Measurements from ENCODE around the gene DOCK4.

The DOCK4 gene

GRCh38 chr7:112233048-112233697, 27.0 kb upstream of the DOCK4 start:
- in situ Hi-C loops (cut with HindIII; ENCODE audit: low pct_unique_long_range_greater_than_20kb, low sequenced_read_pairs) = no loop called here
- DNase-seq (ENCODE audit: low read depth in 1 of 2, low spot score in 1 of 2) = no peak
- TF ChIP-seq JUND (IDR thresholded peaks at IDR 0.05; ENCODE audit: low read depth) = no peak

GRCh38 chr7:112232212-112232978, 26.2 kb upstream of the DOCK4 start:
- no peak for DNase-seq (ENCODE audit: low read depth in 1 of 2, low spot score in 1 of 2)
- in situ Hi-C loops (cut with HindIII; ENCODE audit: low pct_unique_long_range_greater_than_20kb, low sequenced_read_pairs) = no loop called here
- TF ChIP-seq JUND (IDR thresholded peaks at IDR 0.05; ENCODE audit: low read depth) = no peak

GRCh38 chr7:112228632-112229031, 22.4 kb upstream of the DOCK4 start:
- DNase-seq (ENCODE audit: low read depth in 1 of 2, low spot score in 1 of 2) = no peak
- in situ Hi-C loops (cut with HindIII; ENCODE audit: low pct_unique_long_range_greater_than_20kb, low sequenced_read_pairs) = no loop called here
- TF ChIP-seq JUND (IDR thresholded peaks at IDR 0.05; ENCODE audit: low read depth) = no peak

- no peak for DNase-seq (ENCODE audit: low read depth in 1 of 2, low spot score in 1 of 2)
- no peak for TF ChIP-seq JUND (IDR thresholded peaks at IDR 0.05; ENCODE audit: low read depth)
- in situ Hi-C loops (cut with HindIII; ENCODE audit: low pct_unique_long_range_greater_than_20kb, low sequenced_read_pairs) = no loop called here
Observed at GRCh38 chr7:112226701-112227276, 20.6 kb upstream of the DOCK4 start.

DNA sequence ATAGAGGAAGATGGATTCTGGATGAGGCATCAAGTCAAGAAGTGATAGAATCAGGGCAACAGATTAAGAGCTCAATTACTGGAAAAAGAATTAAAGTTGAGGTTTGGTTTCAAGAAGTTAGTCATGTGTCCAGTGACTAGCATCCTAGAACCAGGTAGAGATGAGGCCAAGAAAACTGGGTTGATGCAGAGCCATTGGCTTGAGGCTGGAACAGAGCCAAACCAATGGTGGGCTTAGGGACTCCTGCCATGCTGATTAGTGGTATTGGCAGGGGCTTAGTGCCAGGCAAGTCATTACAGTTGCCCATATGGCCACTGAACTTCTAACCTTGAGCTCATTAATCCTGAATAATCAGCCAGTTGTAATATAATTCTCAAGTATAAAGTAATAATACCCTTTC, 18.8 kb upstream of the DOCK4 start:
- no peak for TF ChIP-seq JUND (IDR thresholded peaks at IDR 0.05; ENCODE audit: low read depth)
- in situ Hi-C loops (cut with HindIII; ENCODE audit: low pct_unique_long_range_greater_than_20kb, low sequenced_read_pairs) = no loop called here

DNA sequence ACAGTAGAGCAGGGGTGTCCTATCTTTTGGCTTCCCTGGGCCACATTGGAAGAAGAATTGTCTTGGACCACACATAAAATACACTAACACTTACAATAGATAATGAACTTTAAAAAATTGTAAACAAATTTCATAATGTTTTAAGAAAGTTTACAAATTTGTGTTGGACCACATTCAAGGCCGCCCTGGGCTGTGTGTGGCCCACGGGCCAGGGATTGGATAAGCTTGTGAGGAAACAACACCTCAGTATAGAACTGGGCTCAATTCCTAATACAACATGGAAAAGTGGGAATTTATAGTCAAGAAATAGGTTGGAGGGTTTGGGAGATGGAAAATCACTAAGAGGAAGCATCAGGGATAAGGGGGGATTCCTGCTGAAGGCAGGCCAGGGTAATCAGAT, 18.0 kb upstream of the DOCK4 start:
- no peak for DNase-seq (ENCODE audit: low read depth in 1 of 2, low spot score in 1 of 2)
- no peak for TF ChIP-seq JUND (IDR thresholded peaks at IDR 0.05; ENCODE audit: low read depth)
- in situ Hi-C loops (cut with HindIII; ENCODE audit: low pct_unique_long_range_greater_than_20kb, low sequenced_read_pairs) = no loop called here

More for the DNA sequence above, 18.8 kb upstream of the DOCK4 start:
- no peak for DNase-seq (ENCODE audit: low read depth in 1 of 2, low spot score in 1 of 2)

GRCh38 chr7:112223310-112223709, 17.1 kb upstream of the DOCK4 start:
- in situ Hi-C loops (cut with HindIII; ENCODE audit: low pct_unique_long_range_greater_than_20kb, low sequenced_read_pairs) = no loop called here
- no peak for TF ChIP-seq JUND (IDR thresholded peaks at IDR 0.05; ENCODE audit: low read depth)
- DNase-seq (ENCODE audit: low read depth in 1 of 2, low spot score in 1 of 2) = no peak

- in situ Hi-C loops (cut with HindIII; ENCODE audit: low pct_unique_long_range_greater_than_20kb, low sequenced_read_pairs) = no loop called here
- no peak for DNase-seq (ENCODE audit: low read depth in 1 of 2, low spot score in 1 of 2)
- TF ChIP-seq JUND (IDR thresholded peaks at IDR 0.05; ENCODE audit: low read depth) = no peak
Observed at GRCh38 chr7:112220877-112221434, 14.8 kb upstream of the DOCK4 start.

DNA sequence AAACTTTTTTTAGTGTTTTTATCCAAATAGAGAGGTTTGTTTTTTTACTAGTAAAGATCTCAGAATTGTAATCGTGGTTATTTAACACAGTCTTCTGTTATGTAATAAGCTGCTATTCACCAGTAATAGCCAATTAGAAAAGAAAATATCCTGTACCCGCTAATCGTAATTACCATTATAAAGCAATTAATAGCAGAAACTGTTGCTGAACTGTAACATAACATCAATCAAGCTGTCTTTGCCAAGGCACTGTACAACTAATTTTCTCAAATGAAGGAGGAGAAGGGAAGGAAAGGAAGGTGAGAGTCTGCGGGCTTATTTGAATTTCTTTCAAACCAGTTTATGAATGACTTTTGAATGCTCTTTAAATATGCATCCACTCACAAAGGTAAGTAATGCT, 9.6 kb upstream of the DOCK4 start:
- no peak for DNase-seq (ENCODE audit: low read depth in 1 of 2, low spot score in 1 of 2)
- in situ Hi-C loops (cut with HindIII; ENCODE audit: low pct_unique_long_range_greater_than_20kb, low sequenced_read_pairs) = no loop called here

GRCh38 chr7:112214883-112215282, 8.7 kb upstream of the DOCK4 start:
- no peak for DNase-seq (ENCODE audit: low read depth in 1 of 2, low spot score in 1 of 2)
- no peak for TF ChIP-seq JUND (IDR thresholded peaks at IDR 0.05; ENCODE audit: low read depth)
- in situ Hi-C loops (cut with HindIII; ENCODE audit: low pct_unique_long_range_greater_than_20kb, low sequenced_read_pairs) = no loop called here

More for the DNA sequence above, 9.6 kb upstream of the DOCK4 start:
- no peak for TF ChIP-seq JUND (IDR thresholded peaks at IDR 0.05; ENCODE audit: low read depth)

DNA sequence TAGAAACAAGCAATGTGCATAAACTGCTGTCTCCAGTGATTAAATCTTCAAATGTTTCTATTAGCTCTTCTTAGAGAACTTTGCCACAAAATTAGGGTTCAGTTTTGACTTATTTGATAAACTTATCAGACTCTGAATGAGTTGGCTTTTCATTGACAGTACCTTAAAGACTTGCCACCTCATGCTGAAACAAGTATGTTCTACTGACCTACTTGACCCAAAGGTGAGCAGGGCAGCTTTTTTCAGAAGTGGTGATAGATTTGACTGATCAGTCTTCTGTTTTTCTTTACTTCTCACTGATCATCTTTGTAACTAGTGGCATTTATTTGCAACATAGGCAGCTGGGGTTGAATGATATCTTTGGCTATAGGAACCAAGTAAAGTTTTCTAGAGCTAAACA, 8.1 kb upstream of the DOCK4 start:
- no peak for TF ChIP-seq JUND (IDR thresholded peaks at IDR 0.05; ENCODE audit: low read depth)
- in situ Hi-C loops (cut with HindIII; ENCODE audit: low pct_unique_long_range_greater_than_20kb, low sequenced_read_pairs) = no loop called here
- DNase-seq (ENCODE audit: low read depth in 1 of 2, low spot score in 1 of 2) = no peak

DNA sequence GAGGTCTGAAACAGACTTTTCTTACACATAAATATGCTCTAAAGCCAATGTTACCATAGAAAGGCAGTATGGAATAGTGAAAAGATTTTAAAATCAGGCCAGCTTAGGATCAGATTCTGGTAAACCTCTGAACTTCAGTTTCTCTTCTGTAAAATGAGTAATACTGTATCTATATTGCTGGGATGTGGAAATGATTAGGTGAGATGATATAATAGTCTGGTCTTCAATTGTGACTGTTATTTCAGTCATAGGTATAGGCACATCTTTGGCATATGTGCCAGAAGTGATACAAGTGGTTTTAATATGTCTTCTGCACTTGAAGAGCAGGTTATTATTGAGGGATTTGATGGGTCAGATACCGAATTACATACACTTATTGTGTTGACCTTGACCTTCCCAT, 7.5 kb upstream of the DOCK4 start:
- in situ Hi-C loops (cut with HindIII; ENCODE audit: low pct_unique_long_range_greater_than_20kb, low sequenced_read_pairs) = no loop called here
- TF ChIP-seq JUND (IDR thresholded peaks at IDR 0.05; ENCODE audit: low read depth) = no peak
- DNase-seq (ENCODE audit: low read depth in 1 of 2, low spot score in 1 of 2) = no peak

DNA sequence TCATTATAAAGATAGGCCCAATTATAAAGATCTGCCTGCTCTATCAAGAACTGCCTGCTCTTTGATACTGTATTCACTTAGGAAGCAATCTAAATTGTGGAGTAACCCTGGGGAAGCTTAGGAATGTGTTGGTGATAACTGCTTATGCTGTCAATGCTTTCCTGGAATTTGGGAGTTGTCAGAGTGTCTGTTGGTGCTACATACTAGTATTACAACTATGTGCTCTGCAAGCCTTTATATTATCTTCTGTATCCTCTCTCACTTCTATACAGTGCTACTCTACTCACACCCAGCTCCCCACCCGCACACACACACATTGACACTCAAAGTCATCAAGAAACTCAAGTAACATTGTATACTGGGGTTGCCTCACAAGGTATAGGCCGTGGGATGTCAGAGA, 6.4 kb upstream of the DOCK4 start:
- in situ Hi-C loops (cut with HindIII; ENCODE audit: low pct_unique_long_range_greater_than_20kb, low sequenced_read_pairs) = no loop called here
- DNase-seq (ENCODE audit: low read depth in 1 of 2, low spot score in 1 of 2) = no peak
- no peak for TF ChIP-seq JUND (IDR thresholded peaks at IDR 0.05; ENCODE audit: low read depth)
